ENCODE results near the gene SEMA5B. TPM values are rescaled to one million over a fixed set of nuclear protein-coding genes. Genes with fewer than 3 reads are reported as not detected.

SEMA5B gene
- total RNA-seq, 2 experiments from 2014 or later: 0.22 TPM; not detected in 1

GRCh38 chr3:122890077-122890719, 137.4 kb downstream of the SEMA5B start:
- intact Hi-C loops (cut with DNase I, micrococcal nuclease): no loop called here
- no peak overlapping the region for H3K4me3 Mint-ChIP-seq
- no peak for TF ChIP-seq CTCF (IDR thresholded peaks at IDR 0.05)
- H3K27ac Mint-ChIP-seq: no peak overlapping the region
- Histone ChIP-seq H3K9me3 (ENCODE audit: control insufficient read depth in 1 of 2, insufficient read depth in 1 of 2, low read length in 2 of 2) (no peaks in the 10 kb centered on the region), H3K27me3 (ENCODE audit: control insufficient read depth in 1 of 2, insufficient read depth in 2 of 2, low read length in 2 of 2) (no peaks in the 10 kb centered on the region), H3K27ac (ENCODE audit: low read depth in 1 of 2, low read length in 2 of 2) (no peak overlapping the region), H3K4me3 (ENCODE audit: low read length) (no peak overlapping the region), H3K36me3 (ENCODE audit: insufficient read depth, low read length) (no peaks in the 10 kb centered on the region), H3K4me1 (ENCODE audit: insufficient read depth, low read length) (peaks cover 4% of the 10 kb centered on the region)
- H3K9me3 Mint-ChIP-seq: no peaks in the 10 kb centered on the region
- no peaks in the 10 kb centered on the region for H3K36me3 Mint-ChIP-seq (ENCODE audit: low read depth)
- ATAC-seq (ENCODE audit: poor library complexity): no peak
- ChIA-PET CTCF (no interaction called here), POLR2A (no interaction called here)
- no peaks in the 10 kb centered on the region for H3K27me3 Mint-ChIP-seq
- DNase-seq: no peak
- H3K4me1 Mint-ChIP-seq (ENCODE audit: low read depth): peaks cover 8% of the 10 kb centered on the region

GRCh38 chr3:122886946-122887345, 140.6 kb downstream of the SEMA5B start:
- POLR2A ChIA-PET: no interaction called here
- CTCF ChIA-PET: no interaction called here
- Histone ChIP-seq H3K27ac (ENCODE audit: low read depth in 1 of 2, low read length in 2 of 2) (no peak overlapping the region), H3K4me1 (ENCODE audit: insufficient read depth, low read length) (no peaks in the 10 kb centered on the region), H3K36me3 (ENCODE audit: insufficient read depth, low read length) (no peaks in the 10 kb centered on the region), H3K4me3 (ENCODE audit: low read length) (no peak overlapping the region), H3K27me3 (ENCODE audit: control insufficient read depth in 1 of 2, insufficient read depth in 2 of 2, low read length in 2 of 2) (no peaks in the 10 kb centered on the region), H3K9me3 (ENCODE audit: control insufficient read depth in 1 of 2, insufficient read depth in 1 of 2, low read length in 2 of 2) (no peaks in the 10 kb centered on the region)
- H3K27me3 Mint-ChIP-seq: no peaks in the 10 kb centered on the region
- DNase-seq: no peak
- no peak overlapping the region for H3K4me3 Mint-ChIP-seq
- H3K36me3 Mint-ChIP-seq (ENCODE audit: low read depth): no peaks in the 10 kb centered on the region
- H3K27ac Mint-ChIP-seq: no peak overlapping the region
- no peak for ATAC-seq (ENCODE audit: poor library complexity)
- H3K9me3 Mint-ChIP-seq: no peaks in the 10 kb centered on the region
- H3K4me1 Mint-ChIP-seq (ENCODE audit: low read depth): peaks cover 4% of the 10 kb centered on the region
- no peak for TF ChIP-seq CTCF (IDR thresholded peaks at IDR 0.05)
- intact Hi-C loops (cut with DNase I, micrococcal nuclease): no loop called here

GRCh38 chr3:122886251-122886650, 141.3 kb downstream of the SEMA5B start:
- H3K4me1 Mint-ChIP-seq (ENCODE audit: low read depth): peaks cover 4% of the 10 kb centered on the region
- H3K27ac Mint-ChIP-seq: no peak overlapping the region
- ChIA-PET CTCF (no interaction called here), POLR2A (no interaction called here)
- no peak for ATAC-seq (ENCODE audit: poor library complexity)
- no peak for TF ChIP-seq CTCF (IDR thresholded peaks at IDR 0.05)
- DNase-seq: no peak
- intact Hi-C loops (cut with DNase I, micrococcal nuclease): no loop called here
- Histone ChIP-seq H3K4me1 (ENCODE audit: insufficient read depth, low read length) (no peaks in the 10 kb centered on the region), H3K27ac (ENCODE audit: low read depth in 1 of 2, low read length in 2 of 2) (no peak overlapping the region), H3K4me3 (ENCODE audit: low read length) (no peak overlapping the region), H3K27me3 (ENCODE audit: control insufficient read depth in 1 of 2, insufficient read depth in 2 of 2, low read length in 2 of 2) (no peaks in the 10 kb centered on the region), H3K9me3 (ENCODE audit: control insufficient read depth in 1 of 2, insufficient read depth in 1 of 2, low read length in 2 of 2) (no peaks in the 10 kb centered on the region), H3K36me3 (ENCODE audit: insufficient read depth, low read length) (no peaks in the 10 kb centered on the region)
- H3K36me3 Mint-ChIP-seq (ENCODE audit: low read depth): peaks cover 3% of the 10 kb centered on the region
- H3K9me3 Mint-ChIP-seq: no peaks in the 10 kb centered on the region
- no peak overlapping the region for H3K4me3 Mint-ChIP-seq
- no peaks in the 10 kb centered on the region for H3K27me3 Mint-ChIP-seq
